GM06990 (cell line): ENCODE data around the gene FBXO33.
A peak's percentile ranks its signal among the peaks of the same experiment; 100 is the strongest.

Source experiments
- DNase-seq: peaks from one replicate; pipeline ENCODE4 v3.0.0-alpha.2; 2011; ENCODE audit not compliant: insufficient read length; ENCODE audit errors: extremely low read depth
- H3K27me3 ChIP-seq: replicated peaks from 2 replicates; pipeline ENCODE4 v1.6.0; 2011; ENCODE audit warnings: low read length; ENCODE audit not compliant: control insufficient read depth, insufficient read depth
- H3K36me3 ChIP-seq: 2 replicates; pipeline ENCODE4 v1.5.1; 2011; ENCODE audit warnings: low read length; ENCODE audit not compliant: control insufficient read depth, insufficient read depth
- H3K4me3 ChIP-seq: replicated peaks from 2 replicates; pipeline ENCODE4 v1.5.1; 2011; ENCODE audit warnings: low read depth, mild to moderate bottlenecking, control low read depth, low read length
- CTCF ChIP-seq: IDR thresholded peaks from 2 replicates; pipeline ENCODE4 v1.5.1; 2011; ENCODE audit warnings: low read length, control low read depth, mild to moderate bottlenecking, inconsistent platforms; ENCODE audit not compliant: insufficient read depth, poor library complexity, severe bottlenecking

FBXO33 gene

DNA sequence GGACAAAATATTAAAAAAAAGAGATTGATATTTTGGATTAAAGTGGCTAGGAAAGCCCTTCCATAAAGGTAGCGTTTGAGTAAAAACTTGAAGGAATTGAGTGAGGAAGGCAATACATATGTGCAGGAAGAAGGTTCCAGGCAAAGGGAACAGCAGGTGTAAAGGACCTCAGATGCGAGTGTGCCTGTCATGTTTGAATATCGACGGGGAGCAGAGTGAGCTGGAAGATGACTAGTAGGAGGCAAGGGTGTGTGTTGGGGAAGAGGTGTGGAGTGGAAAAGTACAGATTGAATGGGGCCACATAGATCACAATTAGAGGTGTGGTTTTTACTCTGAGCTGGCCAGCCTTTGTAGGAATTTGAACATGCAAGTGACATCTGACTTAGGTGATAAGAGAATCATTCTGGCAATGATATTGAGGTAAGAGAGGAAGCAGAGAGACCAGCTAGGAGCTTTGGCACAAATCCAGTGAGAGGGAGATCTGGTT lies 15.0 kb upstream of the FBXO33 start:
- Histone ChIP-seq H3K27me3 (no peaks in the 10 kb centered on the region), H3K4me3 (no peak overlapping the region), H3K36me3 (no peaks in the 10 kb centered on the region; the same call in 1 of the 2 replicates)
- no peak for TF ChIP-seq CTCF
- DNase-seq = no peak

DNA sequence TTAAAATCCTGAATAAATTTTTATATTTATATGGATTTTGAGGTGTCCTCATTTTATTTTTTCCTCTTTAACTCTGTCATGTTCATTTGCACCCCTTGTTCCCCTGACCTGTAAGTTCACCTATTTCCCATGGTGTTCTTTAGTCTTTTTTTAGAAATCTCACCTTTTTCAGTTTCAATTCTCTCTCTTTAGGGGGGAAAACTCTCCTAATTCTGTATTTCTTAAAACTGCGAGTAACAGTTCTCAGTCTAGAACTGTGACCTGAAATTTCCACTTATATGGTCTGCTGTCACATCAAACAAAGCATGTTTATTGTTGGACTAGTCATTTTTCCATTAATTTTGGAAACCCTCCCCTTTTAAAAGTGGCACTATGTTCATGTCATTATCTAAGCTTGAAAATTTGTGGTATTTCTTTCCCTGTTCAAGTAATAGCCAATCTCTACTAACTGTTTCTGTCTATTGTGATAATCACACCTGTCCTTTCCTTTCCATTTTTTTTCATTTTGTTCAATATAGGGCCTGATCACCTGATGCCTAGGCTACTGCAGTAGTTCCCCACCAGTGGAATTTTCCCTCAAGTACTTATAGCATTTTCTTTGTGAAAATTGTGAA lies 14.0 kb upstream of the FBXO33 start:
- no peak for TF ChIP-seq CTCF
- Histone ChIP-seq H3K27me3 (no peaks in the 10 kb centered on the region), H3K36me3 (no peaks in the 10 kb centered on the region; the same call in 1 of the 2 replicates), H3K4me3 (no peak overlapping the region)
- DNase-seq = peak; percentile 50

GRCh38 chr14:39442293-39442692 lies 10.1 kb upstream of the FBXO33 start:
- no peak for TF ChIP-seq CTCF
- no peak overlapping the region for H3K4me3 ChIP-seq
- H3K27me3 ChIP-seq = no peaks in the 10 kb centered on the region
- DNase-seq = no peak
- no peaks in the 10 kb centered on the region; the same call in 1 of the 2 replicates for H3K36me3 ChIP-seq

DNA sequence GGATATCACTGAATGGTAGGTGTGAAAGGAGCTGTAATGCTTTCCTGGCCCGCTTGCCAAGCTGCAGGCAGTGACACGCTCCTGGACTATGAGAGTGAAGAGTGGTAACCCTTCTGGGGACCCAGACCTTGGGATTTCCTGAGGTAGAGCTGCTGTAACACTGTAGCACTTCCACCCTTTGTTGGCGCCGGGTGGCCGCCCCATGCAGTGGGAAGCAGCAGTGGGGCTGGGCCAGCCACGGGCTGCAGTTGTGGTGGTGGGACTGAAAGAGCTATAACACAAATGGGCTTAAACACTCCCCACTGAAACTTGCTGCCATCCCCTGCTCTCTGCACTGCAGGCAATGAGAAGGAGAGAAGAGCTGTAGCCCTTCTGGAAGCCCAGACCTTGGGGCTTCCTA lies 9.6 kb upstream of the FBXO33 start:
- Histone ChIP-seq H3K36me3 (no peaks in the 10 kb centered on the region; the same call in 1 of the 2 replicates), H3K4me3 (no peak overlapping the region), H3K27me3 (no peaks in the 10 kb centered on the region)
- no peak for TF ChIP-seq CTCF
- DNase-seq = no peak

DNA sequence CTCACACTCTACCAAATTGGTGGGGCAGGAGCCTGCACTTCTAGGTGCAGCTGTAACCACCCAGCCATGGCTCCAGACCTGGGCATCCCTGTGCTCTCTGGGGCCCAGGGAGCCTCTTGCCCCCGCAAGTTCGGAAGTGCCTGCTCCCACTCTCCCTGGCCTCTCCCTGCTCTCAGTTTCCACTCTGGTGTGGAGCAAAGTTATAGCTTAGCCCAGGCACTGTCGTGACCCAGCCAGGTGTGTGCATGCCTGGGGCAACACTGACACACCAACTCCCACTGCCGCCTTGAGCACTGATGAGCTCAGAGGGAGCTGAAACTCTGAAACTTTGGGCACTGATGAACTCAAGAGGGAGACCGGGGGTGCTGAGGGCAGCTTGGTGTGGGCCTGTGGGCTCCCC lies 8.7 kb upstream of the FBXO33 start:
- no peaks in the 10 kb centered on the region for H3K27me3 ChIP-seq
- TF ChIP-seq CTCF = no peak
- no peaks in the 10 kb centered on the region; the same call in 1 of the 2 replicates for H3K36me3 ChIP-seq
- no peak for DNase-seq
- no peak overlapping the region for H3K4me3 ChIP-seq

- no peak for TF ChIP-seq CTCF
- Histone ChIP-seq H3K27me3 (no peaks in the 10 kb centered on the region), H3K36me3 (no peaks in the 10 kb centered on the region), H3K4me3 (no peak overlapping the region)
- no peak for DNase-seq
These were observed 3.0 kb upstream of the FBXO33 start for GRCh38 chr14:39435241-39435640.
